GM21447 (cell line): ENCODE data around the gene EDEM3.
A peak's percentile ranks its signal among the peaks of the same experiment; 100 is the strongest.
"Not testable (repeated sequence)": the region's sequence is repeated elsewhere in the genome, so short reads cannot be mapped to it uniquely, and the experiment has no call there.

Source experiments
- ATAC-seq: cut with Tn5 transposase; IDR thresholded peaks from one replicate; pipeline ENCODE4 v1.9.1; 2021; ENCODE audit not compliant: unreplicated experiment

Gene EDEM3, protein sequence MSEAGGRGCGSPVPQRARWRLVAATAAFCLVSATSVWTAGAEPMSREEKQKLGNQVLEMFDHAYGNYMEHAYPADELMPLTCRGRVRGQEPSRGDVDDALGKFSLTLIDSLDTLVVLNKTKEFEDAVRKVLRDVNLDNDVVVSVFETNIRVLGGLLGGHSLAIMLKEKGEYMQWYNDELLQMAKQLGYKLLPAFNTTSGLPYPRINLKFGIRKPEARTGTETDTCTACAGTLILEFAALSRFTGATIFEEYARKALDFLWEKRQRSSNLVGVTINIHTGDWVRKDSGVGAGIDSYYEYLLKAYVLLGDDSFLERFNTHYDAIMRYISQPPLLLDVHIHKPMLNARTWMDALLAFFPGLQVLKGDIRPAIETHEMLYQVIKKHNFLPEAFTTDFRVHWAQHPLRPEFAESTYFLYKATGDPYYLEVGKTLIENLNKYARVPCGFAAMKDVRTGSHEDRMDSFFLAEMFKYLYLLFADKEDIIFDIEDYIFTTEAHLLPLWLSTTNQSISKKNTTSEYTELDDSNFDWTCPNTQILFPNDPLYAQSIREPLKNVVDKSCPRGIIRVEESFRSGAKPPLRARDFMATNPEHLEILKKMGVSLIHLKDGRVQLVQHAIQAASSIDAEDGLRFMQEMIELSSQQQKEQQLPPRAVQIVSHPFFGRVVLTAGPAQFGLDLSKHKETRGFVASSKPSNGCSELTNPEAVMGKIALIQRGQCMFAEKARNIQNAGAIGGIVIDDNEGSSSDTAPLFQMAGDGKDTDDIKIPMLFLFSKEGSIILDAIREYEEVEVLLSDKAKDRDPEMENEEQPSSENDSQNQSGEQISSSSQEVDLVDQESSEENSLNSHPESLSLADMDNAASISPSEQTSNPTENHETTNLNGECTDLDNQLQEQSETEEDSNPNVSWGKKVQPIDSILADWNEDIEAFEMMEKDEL

GRCh38 chr1:184754476-184755225, at the start of gene EDEM3:
Gene EDEM3 (minus strand): TSS chr1:184754858. CDS start chr1:184754646, 212 bp downstream.
- ATAC-seq = peak; percentile 91

GRCh38 chr1:184804220-184804619, 49.6 kb upstream of the EDEM3 start:
- no peak for ATAC-seq

DNA sequence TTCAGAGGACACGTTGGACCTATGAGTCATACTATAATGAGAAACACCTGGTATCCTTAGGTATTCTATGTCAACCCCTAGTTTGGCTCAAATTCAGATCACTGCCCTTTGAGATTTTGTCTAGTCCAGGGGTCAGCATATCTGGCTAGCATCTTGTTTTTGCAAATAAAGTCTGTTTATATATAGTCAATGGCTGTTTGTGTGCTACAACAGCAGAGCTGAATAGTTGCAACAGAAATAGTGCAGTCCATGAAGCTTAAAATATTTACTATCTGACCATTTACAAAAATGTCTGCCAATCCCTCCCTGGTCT, 48.5 kb upstream of the EDEM3 start:
- no peak for ATAC-seq

DNA sequence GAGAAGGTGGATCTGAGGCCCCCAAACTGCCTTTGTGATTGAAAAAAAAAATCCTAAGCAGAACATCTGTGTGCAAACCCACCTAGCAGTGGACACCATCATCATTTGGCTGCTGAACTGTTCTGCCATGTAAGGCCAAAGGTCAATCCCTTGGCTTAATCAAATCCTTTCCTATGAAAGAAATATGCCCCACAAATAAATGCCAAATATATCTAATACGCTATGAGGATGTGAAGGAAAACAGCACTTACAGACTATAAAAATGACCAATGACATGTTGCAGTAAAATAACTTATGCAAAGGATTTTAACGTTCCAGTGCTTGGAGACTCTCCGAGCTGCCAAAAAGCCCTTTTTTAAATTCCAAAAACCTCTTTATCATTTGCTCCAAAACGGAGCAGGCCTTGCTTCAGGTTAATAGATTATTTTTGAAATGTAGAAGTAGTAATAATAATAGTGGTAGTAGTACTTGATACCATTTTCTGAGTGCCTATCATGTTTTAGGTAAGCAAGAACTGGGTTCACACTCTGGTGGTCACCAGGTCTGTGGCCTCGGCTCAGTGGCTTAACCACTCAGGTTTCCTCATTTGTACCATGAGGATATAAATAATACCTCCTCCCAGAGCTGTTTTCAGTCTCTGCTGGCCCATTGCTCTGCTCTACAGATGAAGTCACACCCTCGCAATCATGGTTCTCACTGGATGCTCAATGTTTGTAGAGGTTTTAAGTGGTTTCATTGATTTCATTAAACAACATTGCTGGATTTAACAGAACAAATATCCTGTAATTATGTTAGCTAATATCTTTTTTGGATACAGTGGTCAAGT, 47.9 kb upstream of the EDEM3 start:
- ATAC-seq = no peak

DNA sequence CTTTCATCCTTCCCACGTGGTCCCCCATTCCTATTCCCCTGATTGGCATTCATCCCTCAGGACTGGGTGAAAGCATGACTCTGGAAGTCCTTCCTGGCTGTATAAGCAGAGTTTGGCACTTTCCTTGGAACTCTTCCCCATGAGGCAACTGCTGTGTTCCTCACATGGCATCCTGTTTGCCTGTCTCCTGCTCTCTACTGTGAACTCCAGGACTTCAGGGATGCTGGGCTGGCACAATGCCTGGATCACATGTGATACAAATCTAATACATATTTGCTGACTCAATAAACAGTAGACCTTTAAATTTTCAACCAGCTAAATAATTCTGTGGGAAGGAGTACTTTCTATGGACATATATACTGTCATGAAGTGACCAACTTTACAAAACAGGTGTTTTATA, 46.8 kb upstream of the EDEM3 start:
- no peak for ATAC-seq

- no peak for ATAC-seq
Observed at GRCh38 chr1:184800876-184801275, 46.2 kb upstream of the EDEM3 start.

GRCh38 chr1:184793967-184794366, 39.3 kb upstream of the EDEM3 start:
- no peak for ATAC-seq

- no peak for ATAC-seq
Observed at GRCh38 chr1:184792450-184792969, 37.9 kb upstream of the EDEM3 start.

GRCh38 chr1:184791550-184791900, 36.9 kb upstream of the EDEM3 start:
- no peak for ATAC-seq

- no peak for ATAC-seq
Observed at GRCh38 chr1:184790642-184791549, 36.2 kb upstream of the EDEM3 start.

- no peak for ATAC-seq
Observed at GRCh38 chr1:184789884-184790283, 35.2 kb upstream of the EDEM3 start.

- ATAC-seq = no peak
Observed at GRCh38 chr1:184788970-184789369, 34.3 kb upstream of the EDEM3 start.

GRCh38 chr1:184785529-184785928, 30.9 kb upstream of the EDEM3 start:
- ATAC-seq = no peak

DNA sequence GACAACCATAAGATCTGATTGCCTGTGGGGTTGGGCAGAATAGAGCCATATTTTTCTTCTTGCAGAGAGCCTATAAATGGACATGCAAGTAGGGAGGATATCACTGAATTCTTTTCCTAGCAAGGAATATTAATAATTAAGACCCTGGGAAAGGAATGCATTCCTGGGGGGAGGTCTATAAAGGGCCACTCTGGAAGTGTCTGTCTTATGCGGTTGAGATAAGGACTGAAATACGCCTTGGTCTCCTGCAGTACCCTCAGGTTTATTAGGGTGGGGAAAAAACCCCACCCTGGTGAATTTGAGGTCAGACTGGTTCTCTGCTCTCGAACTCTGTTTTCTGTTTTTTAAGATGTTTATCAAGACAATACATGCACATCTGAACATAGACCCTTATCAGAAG, 29.1 kb upstream of the EDEM3 start:
- ATAC-seq = not testable (repeated sequence)

DNA sequence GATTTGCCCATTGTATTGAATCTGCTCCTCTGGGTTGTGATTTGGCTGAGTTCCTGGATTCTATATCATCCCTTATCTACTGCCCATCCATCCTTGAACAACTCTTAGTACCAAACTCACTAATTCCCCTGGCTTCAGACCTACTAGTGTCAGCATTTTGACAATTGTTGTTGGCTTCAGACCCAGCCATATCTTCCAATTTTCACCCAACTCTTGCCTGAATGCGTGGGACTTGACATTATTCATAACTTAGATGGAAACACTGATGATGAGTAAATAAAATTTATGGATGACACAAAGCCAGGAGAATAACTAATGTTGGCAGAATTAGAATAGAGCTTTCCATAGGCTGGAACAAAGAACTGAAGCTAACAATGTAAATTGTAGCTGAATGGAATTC, 27.3 kb upstream of the EDEM3 start:
- ATAC-seq = no peak

- ATAC-seq = no peak
Observed at GRCh38 chr1:184775885-184776284, 21.2 kb upstream of the EDEM3 start.

DNA sequence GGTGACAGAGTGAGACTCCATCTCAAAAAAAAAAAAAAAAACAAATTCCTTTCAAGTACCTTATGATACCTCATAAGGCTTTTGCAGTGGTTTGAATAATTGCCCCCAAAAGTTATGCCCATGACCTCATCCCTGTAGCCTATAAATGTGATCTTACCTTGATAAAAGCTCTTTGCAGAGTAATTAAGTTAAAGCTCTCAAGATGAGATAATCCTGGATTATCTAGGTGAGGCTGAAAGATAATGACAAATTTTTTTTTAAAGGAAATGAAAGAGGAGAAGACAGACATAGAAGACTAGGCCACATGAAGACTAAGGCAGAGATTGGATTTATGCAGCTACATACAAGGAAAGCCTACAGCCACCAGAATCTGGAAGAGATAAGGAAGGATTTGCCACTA, 20.7 kb upstream of the EDEM3 start:
- ATAC-seq = no peak

- no peak for ATAC-seq
Observed at GRCh38 chr1:184773762-184774320, 19.2 kb upstream of the EDEM3 start.

DNA sequence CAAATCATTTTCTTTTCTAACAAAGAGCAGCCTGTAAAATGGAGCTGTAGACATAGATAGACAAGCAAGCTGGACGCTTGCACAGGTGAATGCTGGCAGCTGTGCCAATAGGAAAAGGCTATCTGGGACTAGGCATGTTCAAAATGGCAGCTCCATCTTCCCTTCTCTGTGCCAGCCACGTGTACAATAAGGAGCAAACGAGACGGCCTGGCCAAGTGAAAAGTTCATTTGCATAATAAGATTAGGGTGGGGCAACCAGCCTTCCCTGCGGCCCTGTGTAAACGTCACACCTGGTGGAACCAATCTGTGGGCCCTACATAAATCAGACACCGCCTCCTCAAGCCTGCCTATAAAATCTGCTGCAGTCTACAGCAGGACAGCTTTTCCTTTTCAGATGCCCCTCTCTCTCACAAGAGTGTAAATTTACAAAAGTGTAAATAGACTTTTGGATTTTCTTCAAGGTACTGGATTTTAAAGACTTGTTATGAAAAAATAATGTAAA, 16.6 kb upstream of the EDEM3 start:
- ATAC-seq = no peak
